GM19438 (cell line): ENCODE data around the gene C19orf18.
"Not testable (repeated sequence)": the region's sequence is repeated elsewhere in the genome, so short reads cannot be mapped to it uniquely, and the experiment has no call there.

Experiments
- ATAC-seq: cut with Tn5 transposase; IDR thresholded peaks from one replicate; pipeline ENCODE4 v1.9.1; 2021; ENCODE audit warnings: low read depth; ENCODE audit not compliant: unreplicated experiment

C19orf18 gene

DNA sequence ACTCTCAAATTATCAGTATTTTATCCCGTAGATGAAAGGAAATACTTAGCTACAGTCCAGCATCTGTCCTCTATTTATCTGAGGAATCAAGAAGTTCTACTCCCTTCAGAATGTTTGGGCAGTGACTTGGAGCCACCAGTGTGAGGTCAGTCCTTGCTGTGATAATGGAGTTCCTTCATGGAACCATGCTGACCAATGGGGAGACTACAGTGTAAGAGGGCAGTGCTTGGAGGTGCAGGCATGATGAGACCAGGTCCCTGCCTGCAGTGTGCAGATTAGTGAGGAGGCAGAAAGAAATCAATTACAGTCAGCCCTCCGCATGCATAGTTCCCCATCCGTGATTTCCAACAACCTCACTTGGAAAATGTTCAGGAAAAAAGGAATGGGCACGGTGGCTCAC is at the start of gene C19orf18:
TSS of gene C19orf18 (minus strand) at position 101 of the 400 bp plus-strand sequence. CDS start 102 bp downstream, outside the sequence.
- no peak for ATAC-seq

DNA sequence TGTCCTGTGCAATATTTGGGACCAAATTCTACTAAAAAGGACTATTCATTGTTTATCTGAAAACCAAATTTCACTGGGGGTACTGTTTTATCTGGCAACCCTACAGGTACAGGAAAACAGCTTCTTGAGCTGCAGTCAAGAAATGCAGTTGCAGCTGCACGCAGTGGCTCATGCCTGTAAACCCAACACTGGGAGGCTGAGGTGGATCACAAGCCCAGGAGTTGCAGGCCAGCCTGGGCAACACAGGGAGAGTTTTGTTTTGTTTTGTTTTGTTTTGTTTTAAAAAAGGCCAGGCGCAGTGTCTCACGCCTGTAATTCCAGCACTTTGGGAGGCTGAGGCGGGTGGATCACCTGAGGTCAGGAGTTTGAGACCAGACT is 47.9 kb upstream of the C19orf18 start:
- ATAC-seq, result no peak

DNA sequence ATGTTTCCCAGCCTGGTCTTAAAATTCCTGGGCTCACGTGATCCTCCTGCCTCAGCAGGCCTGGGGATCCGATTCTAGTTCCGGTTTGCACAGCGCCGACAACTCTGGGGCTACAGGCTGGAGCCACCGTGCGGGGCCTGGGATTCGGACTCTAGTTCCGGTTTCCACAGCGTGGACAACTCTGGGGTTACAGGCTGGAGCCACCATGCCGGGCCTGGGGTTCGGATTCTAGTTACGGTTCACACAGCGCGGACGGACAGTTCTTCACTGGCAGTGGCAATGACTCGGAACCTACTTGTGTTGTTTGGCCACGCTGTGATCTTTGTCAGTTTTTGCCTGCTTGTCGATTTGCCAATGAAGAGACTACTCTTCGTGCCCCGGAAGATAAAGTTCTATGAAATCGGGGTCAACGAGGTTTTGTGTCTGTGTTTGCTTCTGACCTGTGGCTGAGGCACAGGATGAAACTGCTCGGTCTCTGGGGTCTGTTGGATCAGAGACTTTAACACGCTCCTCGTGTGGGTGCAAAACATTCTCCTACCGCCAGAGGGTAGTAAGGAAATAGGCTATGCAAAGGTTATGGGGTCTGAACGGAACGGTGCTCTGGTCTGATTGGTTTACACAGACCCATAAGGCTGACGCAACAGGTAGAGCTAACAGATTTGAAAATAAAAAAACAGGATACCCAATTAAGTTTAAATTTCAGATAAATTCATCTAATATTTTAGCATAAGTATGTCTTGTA is 47.4 kb upstream of the C19orf18 start:
- ATAC-seq, result no peak

- no peak for ATAC-seq
Observed at GRCh38 chr19:58020129-58020528, 45.8 kb upstream of the C19orf18 start.

- no peak for ATAC-seq
Observed at GRCh38 chr19:58014141-58014540, 39.8 kb upstream of the C19orf18 start.

DNA sequence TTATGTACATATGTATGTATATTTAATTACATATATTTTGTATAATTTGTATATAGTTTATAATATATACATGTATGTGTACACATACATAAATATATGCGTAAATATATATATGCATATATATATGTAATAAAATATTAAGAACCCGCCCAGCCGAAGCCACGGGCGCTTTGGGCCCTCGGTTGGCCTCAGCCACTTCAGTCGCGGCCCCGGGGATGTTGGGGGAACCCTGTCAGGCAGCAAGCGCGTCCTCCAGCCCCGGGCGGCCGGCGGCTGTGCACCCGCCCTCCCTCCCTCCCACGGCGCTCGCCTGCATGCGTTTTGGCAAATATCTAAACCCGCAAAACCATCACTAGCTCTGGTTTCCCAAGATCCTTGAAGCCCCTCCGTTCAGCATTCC is 36.2 kb upstream of the C19orf18 start:
- no peak for ATAC-seq

DNA sequence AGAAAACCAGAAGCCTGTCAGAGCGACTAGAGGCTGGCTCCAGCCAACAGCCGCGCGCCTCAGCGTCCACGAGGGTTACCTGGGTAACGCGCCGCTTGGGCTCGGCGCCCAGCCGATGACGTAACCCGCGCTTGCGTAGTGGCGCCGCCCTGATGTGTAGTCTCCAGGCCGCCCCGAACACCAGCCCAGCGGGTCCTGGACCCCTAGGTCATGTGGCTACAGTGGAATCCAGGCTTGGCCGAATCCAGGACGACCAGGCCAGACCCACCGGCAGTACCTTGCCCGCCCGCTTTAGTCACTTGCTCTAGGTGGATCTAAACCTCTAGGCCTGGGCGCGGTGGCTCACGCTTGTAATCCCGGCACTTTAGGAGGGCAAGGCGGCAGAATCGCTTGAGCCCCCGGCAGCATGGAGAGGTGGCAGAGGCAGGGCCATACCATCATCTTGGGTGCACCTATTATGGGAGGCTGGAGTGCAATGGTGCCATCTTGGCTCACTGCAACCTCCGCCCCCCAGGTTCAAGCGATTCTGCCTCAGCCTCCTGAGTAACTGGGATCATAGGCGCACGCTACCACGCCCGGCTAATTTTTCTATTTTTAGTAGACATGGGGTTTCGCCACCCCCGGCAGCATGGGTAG is 35.5 kb upstream of the C19orf18 start:
- peak; percentile 72 for ATAC-seq

DNA sequence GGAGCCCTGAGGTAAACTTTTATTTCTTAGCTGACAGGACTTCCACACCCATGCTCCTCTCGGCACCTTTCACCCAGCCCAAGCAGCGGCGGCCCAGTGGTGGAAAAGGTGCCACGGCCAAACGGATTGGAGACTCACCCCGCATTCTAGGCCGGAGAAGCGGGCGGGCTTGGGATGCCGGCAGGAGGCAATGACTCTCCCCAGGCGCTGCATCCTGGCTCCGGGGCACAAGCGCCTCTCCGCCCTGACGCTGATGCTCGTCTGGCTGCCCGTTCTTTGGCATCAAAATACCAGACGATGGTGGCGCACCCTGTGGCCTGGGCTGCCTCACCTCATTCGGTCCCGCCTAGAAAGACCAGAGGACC is 34.9 kb upstream of the C19orf18 start:
- no peak for ATAC-seq

- ATAC-seq, result not testable (repeated sequence)
Observed at GRCh38 chr19:58008877-58009276, 34.5 kb upstream of the C19orf18 start.

GRCh38 chr19:58007285-58007684 is 33.0 kb upstream of the C19orf18 start:
- ATAC-seq, result no peak

GRCh38 chr19:58003174-58003828 is 29.0 kb upstream of the C19orf18 start:
- ATAC-seq, result no peak

GRCh38 chr19:58002384-58003173 is 28.2 kb upstream of the C19orf18 start, which contains the start of gene ZNF606:
TSS of gene ZNF606 (minus strand) at chr19:58002820. CDS start at chr19:58001319, 1,501 bp downstream.
- ATAC-seq, result peak; percentile 90

- peak; percentile 17 for ATAC-seq
Observed at GRCh38 chr19:58001895-58002369, 27.6 kb upstream of the C19orf18 start.

DNA sequence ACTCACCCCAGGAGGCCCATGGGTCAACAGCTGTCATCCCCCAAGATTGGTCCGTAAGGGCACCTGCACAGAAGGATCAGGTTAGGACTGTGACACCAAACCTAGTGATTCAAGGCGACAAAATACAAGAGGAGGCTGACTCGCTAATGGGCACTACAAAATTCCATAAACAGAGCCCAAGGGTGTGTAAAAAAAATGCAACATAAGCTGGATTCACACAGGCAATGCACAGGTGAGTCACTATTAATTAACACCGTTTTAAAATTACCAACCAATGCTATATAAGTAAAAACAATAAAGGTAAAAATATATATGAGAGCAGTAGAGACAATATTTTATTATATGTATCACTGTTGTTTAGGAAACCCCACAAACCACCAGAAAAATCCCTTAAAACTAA is 26.3 kb upstream of the C19orf18 start:
- ATAC-seq, result no peak

DNA sequence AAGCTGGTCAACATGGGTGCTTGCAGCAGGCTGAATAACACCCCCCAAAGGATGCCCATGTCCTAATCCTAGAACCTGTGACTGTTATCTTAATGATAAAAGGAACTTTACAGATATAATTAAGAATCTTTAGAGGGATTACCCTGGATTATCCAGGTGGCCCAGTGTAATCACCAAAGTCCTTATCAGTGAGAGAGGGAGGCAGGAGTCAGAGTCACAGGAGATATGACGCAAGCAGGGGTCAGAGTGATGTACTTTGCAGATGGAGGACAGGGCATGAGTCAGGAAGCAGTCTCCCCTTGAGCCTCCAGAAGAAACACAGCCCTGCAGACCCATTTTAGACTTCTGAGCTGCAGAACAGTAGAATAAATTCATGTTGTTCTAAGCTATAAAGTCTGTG is 18.5 kb upstream of the C19orf18 start:
- ATAC-seq, result no peak

- no peak for ATAC-seq
Observed at GRCh38 chr19:57978586-57979289, 4.4 kb upstream of the C19orf18 start.

DNA sequence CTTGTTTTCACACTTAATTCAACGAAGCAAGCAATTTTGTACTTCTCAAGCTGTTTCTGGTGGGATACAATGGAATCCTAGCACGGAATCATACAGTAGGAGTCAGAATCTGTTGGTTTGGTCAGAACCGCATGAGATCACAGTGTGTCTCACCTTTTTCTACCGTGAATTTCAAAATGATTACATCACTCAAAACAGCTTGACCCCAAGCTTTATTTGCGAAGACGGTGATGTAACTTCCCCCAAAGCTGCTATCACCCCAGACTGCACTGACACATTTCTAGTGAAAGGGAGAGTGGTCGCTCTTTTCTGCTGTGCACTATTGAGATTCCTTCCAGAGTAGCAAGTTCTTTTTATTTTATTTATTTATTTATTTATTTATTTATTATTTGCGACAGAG is 9.6 kb downstream of the C19orf18 start:
- ATAC-seq, result no peak

DNA sequence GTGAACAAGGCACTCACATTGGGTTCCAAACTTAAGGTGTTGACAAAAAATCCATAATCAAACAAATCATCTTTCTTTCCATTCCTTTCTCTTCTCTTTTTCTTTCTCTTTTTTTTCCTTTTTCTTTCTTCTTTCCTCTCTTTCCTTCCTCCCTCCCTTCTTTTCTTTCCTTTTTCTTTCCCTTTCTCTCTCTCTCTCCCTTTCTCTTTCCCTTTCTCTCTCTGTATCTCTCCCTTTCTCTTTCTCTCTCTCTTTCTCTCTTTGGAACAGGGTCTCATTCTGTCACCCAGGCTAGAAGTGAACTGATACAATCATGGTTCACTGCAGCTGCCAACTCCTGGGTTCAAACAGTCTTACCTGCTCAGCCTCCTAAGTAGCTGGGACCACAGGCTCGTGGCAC is 12.5 kb downstream of the C19orf18 start:
- ATAC-seq, result no peak

DNA sequence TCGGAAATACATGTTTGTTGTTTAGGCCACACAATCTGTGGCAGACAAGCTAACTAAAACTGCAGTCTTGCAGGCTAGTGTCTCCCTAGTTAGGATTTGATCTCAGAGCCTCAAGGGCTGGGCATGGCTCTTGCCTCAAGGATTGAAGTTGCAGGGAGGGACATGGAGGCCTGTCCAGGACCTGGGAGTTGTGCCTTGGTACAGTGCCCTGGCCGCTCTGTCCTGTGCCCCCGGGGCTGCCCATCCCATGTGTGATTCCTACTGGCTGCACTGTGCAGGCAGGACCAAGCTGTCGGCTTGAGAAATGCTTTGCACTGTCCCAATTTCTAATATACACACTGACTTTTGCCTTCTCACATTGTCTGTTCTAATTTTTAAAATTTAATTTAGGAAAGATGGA is 19.3 kb downstream of the C19orf18 start:
- no peak for ATAC-seq

DNA sequence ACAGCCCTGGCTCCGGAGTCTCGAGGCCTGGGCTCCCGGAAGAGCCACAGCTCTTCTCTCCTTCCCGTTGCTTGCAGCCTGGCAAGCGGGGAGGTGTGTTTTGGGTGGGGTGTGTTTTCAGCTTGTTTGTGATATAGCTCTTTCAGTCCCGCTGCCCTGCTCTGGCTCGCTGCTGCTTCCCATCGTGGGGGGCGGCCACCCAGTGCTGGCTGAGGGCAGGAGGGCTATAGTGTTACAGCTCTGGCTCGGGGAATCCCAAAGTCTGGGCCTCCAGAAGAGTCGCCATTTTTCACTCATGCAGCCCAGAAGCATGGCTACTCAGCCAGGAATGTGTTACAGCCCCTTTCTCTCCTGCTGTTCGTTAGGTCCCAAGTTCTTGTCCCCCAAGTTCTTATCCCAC is 24.6 kb downstream of the C19orf18 start:
- ATAC-seq, result no peak
